ENCODE measurements around the gene ANKS1B. TPM values are rescaled to one million over a fixed set of nuclear protein-coding genes. Genes with fewer than 3 reads are reported as not detected.

Gene ANKS1B
- total RNA-seq, 1 experiment from 2014 or later: 0.54 TPM

DNA sequence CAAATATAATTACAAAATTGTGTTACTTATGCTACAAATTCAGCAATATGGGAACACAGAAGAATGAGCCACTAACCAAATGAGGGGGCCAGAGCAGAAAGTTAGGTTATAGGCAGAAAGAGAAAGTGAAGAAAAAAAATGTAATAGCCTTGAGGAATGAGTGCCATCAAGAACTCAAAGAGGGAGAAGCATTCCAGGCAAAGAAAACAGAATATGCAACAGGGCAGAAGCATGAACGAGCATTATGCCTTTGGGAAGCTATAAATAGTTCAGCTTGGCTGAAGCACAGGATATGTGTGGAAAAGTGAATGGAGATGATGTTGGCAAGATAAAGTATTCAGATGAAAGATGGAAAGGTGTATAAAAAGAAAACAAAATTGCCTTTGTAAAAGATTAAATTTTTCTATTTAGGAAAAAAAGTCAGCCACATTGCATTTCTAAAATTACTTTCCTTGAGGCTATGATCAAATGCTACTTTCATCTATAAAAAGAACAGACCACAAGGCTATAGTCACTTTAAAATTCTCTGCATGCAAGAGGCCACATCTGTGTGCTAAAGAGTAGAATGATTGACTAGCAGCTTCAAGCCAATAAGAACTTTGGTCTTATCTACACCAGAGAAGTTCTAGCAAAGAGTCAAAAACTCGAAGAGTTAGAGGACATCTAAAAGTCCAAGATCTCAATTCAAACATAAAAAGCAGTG, 530.7 kb downstream of the ANKS1B start:
- H3K36me3 ChIP-seq (ENCODE audit: control insufficient read depth in 1 of 2, insufficient read depth in 2 of 2, low read length in 2 of 2): no peaks in the 10 kb centered on the region; a peak in 1 of 4 replicates
- no TSS peak for BruUV-seq (replicated peaks)
- peaks cover 0 to 10% of the 10 kb centered on the region in 2 experiments; a peak in 1 of 4 replicates for H3K4me1 ChIP-seq (ENCODE audit: control insufficient read depth in 1 of 2, insufficient read depth in 2 of 2, low read length in 2 of 2)
- CTCF ChIA-PET: no interaction called here
- H3K27ac ChIP-seq (ENCODE audit: low read depth, low read length): no peak overlapping the region
- RAD21 ChIA-PET (ENCODE audit: low non-redundant PET in 1 of 2, low total read pairs in 2 of 2, uncharacterized antibody in 2 of 2, unreplicated experiment in 2 of 2): no interaction called here
- no peaks in the 10 kb centered on the region for H3K9me2 ChIP-seq (ENCODE audit: insufficient read depth)
- H3K4me3 ChIP-seq (replicated peaks in 1 of 2; ENCODE audit: low read depth in 1 of 2, low read length in 2 of 2): no peak overlapping the region
- intact Hi-C loops (cut with micrococcal nuclease): no loop called here
- no peak for TF ChIP-seq SIN3A (IDR thresholded peaks at IDR 0.05; ENCODE audit: low read depth)
- TF ChIP-seq, protein P1, sequence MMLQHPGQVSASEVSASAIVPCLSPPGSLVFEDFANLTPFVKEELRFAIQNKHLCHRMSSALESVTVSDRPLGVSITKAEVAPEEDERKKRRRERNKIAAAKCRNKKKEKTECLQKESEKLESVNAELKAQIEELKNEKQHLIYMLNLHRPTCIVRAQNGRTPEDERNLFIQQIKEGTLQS (IDR thresholded peaks at IDR 0.05): no peak
- no peak for TF ChIP-seq ZFX (IDR thresholded peaks at IDR 0.05)
- no peak for TF ChIP-seq TCF7L2 (IDR thresholded peaks at IDR 0.05; ENCODE audit: borderline replicate concordance, extremely low read depth, insufficient read depth, insufficient read length)
- no peak for TF ChIP-seq POLR2A (IDR thresholded peaks at IDR 0.05; ENCODE audit: borderline replicate concordance, extremely low read depth, insufficient read depth, insufficient read length)
- no peak for TF ChIP-seq YY1 (IDR thresholded peaks at IDR 0.05; ENCODE audit: extremely low read depth, insufficient replicate concordance, low read depth, low read length)
- TF ChIP-seq, protein P2, sequence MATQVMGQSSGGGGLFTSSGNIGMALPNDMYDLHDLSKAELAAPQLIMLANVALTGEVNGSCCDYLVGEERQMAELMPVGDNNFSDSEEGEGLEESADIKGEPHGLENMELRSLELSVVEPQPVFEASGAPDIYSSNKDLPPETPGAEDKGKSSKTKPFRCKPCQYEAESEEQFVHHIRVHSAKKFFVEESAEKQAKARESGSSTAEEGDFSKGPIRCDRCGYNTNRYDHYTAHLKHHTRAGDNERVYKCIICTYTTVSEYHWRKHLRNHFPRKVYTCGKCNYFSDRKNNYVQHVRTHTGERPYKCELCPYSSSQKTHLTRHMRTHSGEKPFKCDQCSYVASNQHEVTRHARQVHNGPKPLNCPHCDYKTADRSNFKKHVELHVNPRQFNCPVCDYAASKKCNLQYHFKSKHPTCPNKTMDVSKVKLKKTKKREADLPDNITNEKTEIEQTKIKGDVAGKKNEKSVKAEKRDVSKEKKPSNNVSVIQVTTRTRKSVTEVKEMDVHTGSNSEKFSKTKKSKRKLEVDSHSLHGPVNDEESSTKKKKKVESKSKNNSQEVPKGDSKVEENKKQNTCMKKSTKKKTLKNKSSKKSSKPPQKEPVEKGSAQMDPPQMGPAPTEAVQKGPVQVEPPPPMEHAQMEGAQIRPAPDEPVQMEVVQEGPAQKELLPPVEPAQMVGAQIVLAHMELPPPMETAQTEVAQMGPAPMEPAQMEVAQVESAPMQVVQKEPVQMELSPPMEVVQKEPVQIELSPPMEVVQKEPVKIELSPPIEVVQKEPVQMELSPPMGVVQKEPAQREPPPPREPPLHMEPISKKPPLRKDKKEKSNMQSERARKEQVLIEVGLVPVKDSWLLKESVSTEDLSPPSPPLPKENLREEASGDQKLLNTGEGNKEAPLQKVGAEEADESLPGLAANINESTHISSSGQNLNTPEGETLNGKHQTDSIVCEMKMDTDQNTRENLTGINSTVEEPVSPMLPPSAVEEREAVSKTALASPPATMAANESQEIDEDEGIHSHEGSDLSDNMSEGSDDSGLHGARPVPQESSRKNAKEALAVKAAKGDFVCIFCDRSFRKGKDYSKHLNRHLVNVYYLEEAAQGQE (IDR thresholded peaks at IDR 0.05; ENCODE audit: low read depth): no peak
- TF ChIP-seq CBX3 (IDR thresholded peaks at IDR 0.05; ENCODE audit: low read depth): no peak
- TF ChIP-seq EZH2phosphoT487 (IDR thresholded peaks at IDR 0.05; ENCODE audit: borderline replicate concordance): no peak
- no peak for TF ChIP-seq ELF1 (IDR thresholded peaks at IDR 0.05; ENCODE audit: borderline replicate concordance, low read depth)
- no peak for TF ChIP-seq EZH2 (IDR thresholded peaks at IDR 0.05)
- TF ChIP-seq POLR2AphosphoS5 (IDR thresholded peaks at IDR 0.05; ENCODE audit: low read depth, low read length): no peak
- TF ChIP-seq EGR1 (IDR thresholded peaks at IDR 0.05; ENCODE audit: low read depth): no peak
- no peak for TF ChIP-seq ZNF274 (IDR thresholded peaks at IDR 0.05; ENCODE audit: low read depth, low read length)
- no peak for TF ChIP-seq FOSL1 (IDR thresholded peaks at IDR 0.05; ENCODE audit: low read depth)
- TF ChIP-seq, protein P3, sequence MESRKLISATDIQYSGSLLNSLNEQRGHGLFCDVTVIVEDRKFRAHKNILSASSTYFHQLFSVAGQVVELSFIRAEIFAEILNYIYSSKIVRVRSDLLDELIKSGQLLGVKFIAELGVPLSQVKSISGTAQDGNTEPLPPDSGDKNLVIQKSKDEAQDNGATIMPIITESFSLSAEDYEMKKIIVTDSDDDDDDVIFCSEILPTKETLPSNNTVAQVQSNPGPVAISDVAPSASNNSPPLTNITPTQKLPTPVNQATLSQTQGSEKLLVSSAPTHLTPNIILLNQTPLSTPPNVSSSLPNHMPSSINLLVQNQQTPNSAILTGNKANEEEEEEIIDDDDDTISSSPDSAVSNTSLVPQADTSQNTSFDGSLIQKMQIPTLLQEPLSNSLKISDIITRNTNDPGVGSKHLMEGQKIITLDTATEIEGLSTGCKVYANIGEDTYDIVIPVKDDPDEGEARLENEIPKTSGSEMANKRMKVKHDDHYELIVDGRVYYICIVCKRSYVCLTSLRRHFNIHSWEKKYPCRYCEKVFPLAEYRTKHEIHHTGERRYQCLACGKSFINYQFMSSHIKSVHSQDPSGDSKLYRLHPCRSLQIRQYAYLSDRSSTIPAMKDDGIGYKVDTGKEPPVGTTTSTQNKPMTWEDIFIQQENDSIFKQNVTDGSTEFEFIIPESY (IDR thresholded peaks at IDR 0.05; ENCODE audit: extremely low read depth, insufficient replicate concordance, low read length): no peak
- no peak for TF ChIP-seq RAD21 (IDR thresholded peaks at IDR 0.05; ENCODE audit: low read depth)
- H3K4me2 ChIP-seq (ENCODE audit: low read length): no peak overlapping the region
- no peak overlapping the region for H3K9ac ChIP-seq (ENCODE audit: low read length)
- no peak overlapping the region for H2AFZ ChIP-seq (ENCODE audit: low read depth, low read length, poor library complexity, severe bottlenecking)
- H3K9me3 ChIP-seq (ENCODE audit: control insufficient read depth in 1 of 2, insufficient read depth in 1 of 2, low read depth in 1 of 2, low read length in 2 of 2): no peaks in the 10 kb centered on the region
- POLR2A ChIA-PET: no interaction called here
- H3K27me3 ChIP-seq (ENCODE audit: insufficient read depth, low read length): peaks cover 5% of the 10 kb centered on the region; the same call in 1 of the 2 replicates
- no peaks in the 10 kb centered on the region for H4K20me1 ChIP-seq (ENCODE audit: insufficient read depth)
- no peaks in the 10 kb centered on the region for H3K79me2 ChIP-seq (ENCODE audit: insufficient read depth, low read length)
- DNase-seq (ENCODE audit: low read depth, low spot score): no peak
- no peak for ATAC-seq

All from HCT116 (cell line).